HG02884 (cell line): Measurements from ENCODE around the gene PPP1R9A.
"Not testable (repeated sequence)": the region's sequence is repeated elsewhere in the genome, so short reads cannot be mapped to it uniquely, and the experiment has no call there.

Source experiments
- ATAC-seq: cut with Tn5 transposase; IDR thresholded peaks from one replicate; pipeline ENCODE4 v1.9.1; 2021; ENCODE audit warnings: mild to moderate bottlenecking, moderate library complexity; ENCODE audit not compliant: unreplicated experiment

PPP1R9A gene

DNA sequence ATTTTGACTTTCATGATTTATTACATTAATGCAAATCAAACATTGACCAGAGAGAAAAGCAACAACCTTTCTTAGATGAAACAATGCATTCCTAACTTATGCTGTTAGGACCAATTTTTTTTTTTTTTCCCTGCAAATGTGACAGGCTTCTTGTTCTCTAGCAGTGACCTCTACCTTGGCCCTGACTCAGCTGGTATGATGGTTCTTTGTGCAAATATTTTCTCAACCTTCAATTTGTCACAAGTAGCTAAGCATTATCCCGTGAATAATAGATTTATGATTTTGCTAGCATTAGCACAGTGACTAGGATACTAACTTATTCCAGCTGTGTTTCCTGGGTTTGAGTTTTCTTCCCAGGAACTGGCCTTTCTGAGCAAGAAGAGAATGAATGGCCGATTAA is 64.9 kb downstream of the PPP1R9A start:
- no peak for ATAC-seq

DNA sequence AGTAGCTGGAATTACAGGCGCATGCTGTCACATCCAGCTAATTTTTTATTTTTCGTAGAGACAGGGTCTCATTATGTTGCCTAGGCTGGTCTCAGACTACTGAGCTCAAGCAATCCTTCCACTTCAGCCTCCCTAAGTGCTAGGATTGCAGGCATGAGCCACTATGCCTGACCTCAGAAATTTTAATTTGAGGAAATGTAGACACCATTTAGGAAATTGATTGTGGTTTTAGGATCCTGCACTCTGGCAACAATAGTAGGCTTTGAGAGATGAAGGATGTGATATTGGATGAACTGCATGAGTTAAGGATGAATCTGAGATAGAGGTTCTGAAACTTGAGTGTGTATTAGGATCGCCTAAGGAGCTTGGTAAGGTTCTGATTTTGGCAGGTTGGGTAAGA is 66.5 kb downstream of the PPP1R9A start:
- ATAC-seq: no peak

DNA sequence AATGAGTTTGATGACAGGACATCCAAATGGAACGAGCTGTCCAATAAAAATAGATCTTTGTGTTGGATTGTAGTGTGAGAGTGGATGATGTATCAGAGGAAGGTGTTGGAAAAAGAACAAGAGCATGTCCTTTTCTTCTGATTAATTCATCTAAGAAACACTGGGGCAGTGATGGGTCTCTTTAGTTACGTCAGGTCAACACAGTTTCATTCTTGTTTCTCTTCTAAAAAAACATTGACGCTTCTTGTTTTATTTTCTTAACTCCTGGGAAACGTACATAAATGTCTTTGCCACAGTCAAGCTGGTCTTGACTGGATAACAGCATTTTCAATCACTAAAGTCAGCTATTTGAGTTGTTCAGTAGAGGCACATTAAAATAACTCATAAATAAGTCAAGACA is 67.0 kb downstream of the PPP1R9A start:
- ATAC-seq: no peak

DNA sequence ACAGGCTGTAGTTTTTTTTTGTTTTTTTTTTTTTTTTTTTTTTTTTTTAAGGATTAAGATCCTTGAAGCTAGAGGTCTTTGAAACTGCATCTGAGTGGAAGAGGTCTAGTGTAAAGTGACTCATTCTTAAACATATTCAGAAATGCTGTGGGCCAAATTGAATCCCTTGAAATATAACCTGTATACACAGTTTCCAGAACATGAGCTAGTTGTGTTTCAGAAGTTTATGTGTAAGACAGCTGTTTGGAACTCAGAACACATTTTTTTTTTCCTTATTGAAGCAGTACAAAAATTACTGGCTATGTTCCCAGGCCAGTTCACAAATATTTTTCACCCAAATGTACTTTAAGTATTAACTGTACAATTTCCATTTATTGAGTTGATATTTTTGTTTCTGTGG is 67.9 kb downstream of the PPP1R9A start:
- ATAC-seq: no peak

DNA sequence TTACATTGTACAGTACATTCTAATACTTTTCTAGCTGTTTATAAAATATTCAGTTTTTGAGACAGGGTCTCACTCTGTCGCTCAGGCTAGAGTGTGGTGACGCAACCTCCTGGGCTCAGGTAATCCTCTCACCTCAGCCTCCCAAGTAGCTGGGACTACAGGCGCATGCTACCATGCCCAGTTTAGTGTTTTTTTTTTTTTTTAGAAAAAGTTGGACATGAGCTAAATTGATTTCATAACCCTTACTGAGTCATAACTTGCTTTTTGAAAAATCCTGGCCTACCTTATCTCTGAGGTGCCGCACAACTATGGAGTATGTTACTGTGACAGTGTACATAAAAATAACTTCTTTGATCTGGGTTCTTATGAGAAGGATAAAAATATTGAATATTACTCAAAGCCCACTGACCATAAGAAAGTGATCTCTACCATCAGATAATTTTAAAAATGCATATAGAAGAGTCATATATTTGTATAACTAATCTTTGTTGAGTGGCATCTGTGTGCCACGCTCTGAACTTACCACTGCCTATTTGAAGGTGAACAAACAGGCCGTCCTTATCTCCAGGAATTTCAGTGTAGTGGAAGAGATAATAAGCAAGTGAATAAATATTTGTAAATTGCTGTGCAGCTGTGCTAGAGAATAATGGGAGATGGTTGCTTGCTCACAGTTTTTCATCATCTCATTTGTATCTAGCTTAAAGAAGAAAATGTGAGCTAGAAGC is 73.2 kb downstream of the PPP1R9A start:
- ATAC-seq: no peak

DNA sequence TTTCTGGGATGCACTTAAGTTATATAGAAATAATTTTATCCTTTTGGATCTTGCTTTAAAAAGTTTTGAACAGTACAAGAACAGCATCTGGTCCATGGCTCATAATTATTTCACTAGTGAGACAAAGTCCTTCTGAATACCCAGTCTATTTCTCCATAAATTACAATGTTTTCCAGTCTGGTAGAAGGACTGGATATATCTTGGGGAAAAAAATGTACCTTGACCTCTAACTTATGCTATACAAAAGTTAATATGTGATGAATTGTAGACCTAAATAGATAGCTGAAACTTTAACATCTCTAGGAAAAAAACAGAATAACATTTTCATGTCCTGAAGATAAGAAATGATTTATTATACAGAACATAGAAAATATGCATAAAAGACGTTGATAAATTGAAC is 88.5 kb downstream of the PPP1R9A start:
- ATAC-seq: no peak

DNA sequence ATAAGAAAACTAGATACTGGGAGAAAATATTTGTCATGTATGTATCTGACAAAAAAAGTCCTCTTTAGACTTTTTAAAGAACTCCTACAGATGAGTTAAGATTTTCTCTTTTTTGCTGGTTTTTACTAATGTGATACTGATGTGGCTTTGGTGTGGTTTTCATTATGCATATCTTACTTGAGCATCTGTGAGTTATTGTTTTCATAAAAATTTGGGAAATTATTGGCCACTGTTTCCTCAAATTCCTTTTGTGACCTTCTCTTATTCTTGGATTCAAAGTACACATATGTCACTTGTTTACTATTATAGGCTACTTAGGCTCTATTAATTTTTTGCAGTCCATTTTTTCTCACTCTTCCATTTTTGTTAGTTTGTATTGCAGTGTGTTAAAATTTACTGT is 89.0 kb downstream of the PPP1R9A start:
- ATAC-seq: no peak

DNA sequence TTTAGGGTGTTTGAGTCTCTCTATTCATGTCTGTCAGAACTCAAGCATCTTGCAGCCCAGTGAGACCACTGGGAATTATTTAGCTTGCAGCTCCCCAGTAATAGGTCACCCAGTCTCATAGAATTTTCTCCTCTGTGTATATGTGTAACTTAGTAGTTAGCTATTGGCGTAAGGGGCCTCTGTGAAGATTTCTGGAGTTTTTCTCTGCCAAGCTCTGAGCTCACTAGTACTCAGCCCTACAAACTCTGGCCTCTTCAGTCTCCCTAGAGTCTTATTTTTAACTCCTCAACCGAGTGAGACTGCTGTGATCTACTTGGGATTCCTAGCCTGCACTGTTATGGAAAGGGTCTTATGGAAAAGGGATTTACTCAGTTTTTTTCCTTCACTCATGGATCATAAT is 90.2 kb downstream of the PPP1R9A start:
- ATAC-seq: no peak

DNA sequence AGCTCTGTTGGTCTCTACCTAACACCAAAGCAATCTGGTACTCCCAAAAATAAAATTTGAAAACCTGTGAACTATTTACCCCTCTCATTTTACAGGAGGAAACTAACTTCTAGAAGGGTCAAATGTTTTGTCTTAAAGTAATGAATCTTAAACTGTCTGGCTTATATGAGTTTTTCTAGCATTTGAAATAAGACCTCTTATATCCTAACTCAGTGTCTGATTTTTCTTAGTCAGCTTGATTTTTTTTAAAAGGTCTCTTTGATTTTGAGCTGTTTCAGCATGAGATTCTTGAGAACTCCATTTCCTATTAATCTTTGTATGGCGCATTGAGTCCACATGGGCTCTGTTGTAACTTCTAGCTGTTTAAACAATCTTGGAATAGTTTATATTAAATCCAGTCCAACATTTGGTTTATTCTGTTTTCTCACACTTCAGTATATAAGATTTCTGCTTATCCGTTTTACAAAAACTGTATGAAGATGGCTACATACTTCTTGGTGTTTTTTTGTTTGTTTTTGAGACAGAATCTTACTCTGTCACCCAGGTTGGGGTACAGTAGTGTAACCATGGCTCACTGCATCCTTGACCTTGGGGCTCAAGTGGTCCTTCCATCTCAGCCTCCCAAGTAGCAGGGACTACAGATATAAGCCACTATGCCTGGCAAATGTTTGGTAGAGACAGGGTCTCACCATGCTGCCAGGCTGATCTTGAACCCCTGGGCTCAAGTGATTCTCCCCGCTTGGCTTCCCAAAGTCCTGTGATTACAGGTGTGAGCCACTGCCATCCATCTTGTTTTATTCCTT is 91.1 kb downstream of the PPP1R9A start:
- ATAC-seq: no peak

DNA sequence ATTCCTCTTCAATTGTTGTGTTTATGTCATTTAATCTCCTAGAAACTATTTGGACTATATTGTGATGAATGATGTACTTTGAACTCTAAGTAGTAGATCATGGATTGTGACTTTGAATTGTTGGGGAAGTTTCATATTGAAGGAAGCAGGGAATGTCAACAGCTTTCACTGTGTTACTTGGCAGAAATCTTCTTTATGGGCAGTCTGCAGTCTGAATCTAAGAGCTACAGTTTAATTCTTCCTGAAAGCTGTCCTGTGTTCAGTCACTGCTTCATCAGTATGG is 91.6 kb downstream of the PPP1R9A start:
- ATAC-seq: no peak

DNA sequence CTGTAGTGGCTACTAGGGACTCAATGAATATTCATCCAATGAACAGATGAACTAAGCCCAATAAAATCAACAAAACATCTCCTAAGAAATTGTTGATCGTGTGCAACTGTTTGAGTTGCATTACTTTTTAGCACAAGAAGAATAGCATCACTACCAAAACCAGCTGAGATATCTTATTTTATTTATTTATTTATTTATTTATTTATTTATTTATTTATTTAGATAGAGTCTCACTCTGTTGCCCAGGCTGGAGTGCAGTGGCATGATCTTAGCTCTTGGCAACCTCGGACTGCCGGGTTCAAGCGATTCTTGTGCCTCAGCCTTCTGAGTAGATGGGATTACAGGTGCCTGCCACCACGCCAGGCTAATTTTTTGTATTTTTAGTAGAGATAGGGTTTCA is 92.2 kb downstream of the PPP1R9A start:
- ATAC-seq: not testable (repeated sequence)

DNA sequence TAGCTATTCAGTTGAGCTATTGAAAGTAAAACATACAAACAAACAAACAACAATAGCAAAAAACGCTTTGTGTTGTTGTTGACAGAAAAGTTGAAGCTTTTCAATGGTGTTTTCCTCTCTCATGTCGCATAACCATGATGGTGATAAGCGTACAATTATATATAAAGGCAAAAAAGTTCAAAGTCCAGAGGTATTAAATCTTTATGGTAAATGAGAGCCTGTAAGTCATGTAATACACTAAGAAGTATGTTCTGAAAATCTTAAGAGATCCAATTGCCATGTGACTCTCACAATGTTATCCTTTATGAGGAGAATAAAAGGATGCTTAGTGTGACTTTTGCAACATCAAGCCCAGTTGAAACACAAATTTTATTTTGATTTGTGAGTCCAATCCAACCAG is 93.9 kb downstream of the PPP1R9A start:
- no peak for ATAC-seq

DNA sequence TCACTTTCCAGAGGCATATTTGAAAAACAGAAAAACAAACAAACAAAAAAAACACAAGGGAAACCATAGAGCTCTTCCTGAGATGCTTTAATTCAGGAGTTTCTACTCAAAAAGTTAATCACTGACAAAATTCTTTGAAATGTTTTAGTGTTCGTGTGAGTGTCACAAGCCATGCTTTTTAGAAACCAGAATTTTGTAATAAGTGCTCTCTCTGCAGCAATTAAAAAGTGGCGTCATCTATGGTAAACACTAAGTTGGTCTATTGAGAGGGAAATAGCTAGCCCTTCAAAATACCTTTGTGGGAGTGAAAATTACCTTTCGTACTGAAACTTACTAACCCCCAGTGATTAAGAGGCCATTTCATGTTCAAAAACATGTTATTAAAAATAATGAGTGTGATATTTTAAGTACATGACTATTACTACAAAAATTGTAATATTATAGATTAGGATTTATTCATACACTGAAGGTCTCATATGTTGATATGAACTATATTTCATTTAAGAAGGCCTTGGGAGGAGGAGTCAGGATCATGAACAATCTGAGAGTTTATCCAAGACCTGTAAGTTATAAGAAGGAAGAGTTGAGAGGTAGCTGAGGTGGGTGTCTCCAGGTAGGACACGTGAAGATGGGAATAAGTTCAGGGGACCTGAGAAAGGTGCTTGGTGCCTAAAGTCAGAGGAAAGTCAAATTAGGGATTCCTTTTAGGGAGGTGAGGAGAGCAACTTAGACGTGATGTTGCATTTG is 94.6 kb downstream of the PPP1R9A start:
- ATAC-seq: no peak

DNA sequence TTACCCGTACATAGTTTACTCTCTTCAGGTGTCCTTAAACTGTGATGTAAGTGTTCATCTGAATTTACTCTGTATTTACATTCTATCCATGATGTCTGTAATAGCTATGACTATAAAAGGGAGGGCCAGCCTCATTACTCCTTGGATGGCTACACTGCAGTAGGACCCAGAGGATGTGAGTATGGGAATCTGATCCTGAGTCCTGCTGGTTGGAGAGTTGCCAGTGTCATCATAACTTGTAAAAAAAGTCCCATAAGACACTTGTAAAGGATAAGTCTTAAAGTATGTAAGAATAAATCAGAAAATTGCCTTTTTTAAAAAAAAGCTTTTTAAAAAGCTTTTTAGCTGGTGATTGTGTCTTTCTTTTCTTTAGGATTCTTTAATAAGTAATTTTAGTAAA is 95.4 kb downstream of the PPP1R9A start:
- no peak for ATAC-seq

DNA sequence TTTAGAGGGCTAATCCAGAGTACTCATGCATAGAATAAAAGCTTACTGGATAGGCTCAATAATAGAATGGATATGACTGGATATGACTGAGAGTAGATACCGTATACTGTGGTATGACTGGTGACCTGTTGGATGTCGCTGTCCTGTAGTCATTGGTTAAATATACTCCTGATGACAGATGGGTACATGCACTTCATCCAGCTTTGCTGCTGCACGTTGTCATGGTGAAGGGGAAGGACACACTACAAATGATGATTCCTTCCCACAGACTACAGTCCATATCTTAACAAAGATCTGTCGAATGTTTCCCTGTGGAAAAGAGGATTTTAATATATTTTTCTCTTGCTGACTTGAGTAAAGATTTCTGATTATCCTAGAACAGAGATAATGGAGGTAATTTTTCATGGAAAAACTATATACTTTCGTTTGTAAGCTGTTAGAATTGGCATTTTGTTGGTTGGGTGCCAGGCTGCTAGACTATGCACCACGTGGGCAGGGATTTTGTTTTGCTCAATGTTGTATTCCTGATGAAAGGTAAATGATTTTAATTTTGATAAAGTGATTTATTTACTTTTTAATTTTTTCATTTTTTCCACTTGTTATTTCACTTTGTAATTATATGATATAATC is 97.3 kb downstream of the PPP1R9A start:
- no peak for ATAC-seq

DNA sequence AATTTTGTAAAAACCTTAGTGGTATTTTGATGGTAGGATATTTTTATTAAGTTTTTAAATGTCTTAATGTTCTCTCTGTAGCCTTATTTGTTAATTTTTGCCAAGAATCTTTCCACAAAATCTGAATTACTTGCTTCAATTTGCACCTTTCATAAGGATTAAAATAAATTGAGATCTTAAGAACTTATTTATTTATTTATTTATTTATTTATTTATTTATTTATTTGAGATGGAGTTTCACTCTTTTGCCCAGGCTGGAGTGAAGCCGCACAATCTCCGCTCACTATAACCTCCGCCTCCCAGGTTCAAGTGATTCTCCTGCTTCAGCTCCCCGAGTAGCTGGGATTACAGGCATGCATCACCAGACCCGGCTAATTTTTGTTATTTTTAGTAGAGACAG is 98.6 kb downstream of the PPP1R9A start:
- ATAC-seq: no peak

DNA sequence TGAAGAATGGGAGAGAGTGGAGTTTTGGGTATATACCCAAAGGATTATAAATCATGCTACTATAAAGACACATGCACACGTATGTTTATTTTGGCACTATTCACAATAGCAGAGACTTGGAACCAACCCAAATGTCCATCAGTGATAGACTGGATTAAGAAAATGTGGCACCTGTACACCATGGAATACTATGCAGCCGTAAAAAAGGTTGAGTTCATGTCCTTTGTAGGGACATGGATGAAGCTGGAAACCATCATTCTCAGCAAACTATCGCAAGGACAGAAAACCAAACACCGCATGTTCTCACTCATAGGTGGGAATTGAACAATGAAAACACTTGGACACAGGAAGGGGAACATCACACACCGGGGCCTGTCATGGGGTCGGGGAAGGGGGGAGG is 101.4 kb downstream of the PPP1R9A start:
- not testable (repeated sequence) for ATAC-seq

DNA sequence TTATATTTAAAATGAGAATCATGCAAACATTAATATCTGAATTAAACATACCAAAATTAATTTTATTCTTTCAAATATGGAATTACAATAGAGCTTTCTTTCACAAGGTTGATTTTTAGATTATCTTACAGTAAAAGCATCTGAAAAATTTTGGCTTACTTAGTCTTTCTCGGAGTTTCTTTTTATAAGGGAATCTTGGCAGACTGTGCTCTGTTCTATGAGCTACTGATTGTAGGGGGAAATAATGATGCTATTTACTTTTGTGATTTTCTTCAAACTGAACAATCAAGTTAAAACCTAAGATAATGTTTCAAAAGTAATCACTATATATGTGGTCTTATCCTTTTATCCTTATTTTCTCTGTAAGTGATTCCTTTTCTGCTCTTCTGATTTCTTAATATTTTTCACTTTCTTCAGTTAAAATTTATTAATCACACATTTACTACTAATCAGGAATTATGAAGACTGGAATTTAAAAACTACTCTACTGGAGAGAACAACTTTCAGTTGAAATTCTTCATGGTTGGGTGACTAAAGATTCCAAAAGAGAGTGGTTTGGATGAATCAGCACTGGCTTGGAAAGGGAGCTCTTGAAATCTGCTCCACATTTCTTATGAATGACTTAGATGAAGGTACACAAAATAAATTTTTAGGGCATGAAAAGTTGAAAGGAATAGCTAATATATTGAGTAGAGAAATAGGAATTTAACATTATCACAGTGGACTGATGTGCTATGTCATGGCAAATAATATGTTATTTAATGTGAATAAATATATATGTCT is 103.9 kb downstream of the PPP1R9A start:
- ATAC-seq: no peak

DNA sequence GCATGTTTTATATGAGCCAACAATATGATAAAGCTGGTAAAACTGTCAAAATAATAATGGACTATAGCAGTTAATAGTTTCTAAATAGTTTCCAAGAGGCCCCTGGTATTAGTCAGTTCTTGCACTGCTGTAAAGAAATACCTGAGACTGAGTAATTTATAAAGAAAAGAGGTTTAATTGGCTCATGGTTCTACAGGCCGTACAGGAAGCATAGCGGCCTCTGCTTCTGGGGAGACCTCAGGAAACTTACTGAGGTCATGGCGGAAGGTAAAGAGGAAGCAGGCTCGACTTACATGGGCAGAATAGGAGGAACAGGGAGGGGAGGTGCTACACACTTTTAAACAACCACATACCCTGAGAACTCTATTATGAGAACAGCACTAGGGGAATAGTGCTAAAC is 104.6 kb downstream of the PPP1R9A start:
- ATAC-seq: no peak

DNA sequence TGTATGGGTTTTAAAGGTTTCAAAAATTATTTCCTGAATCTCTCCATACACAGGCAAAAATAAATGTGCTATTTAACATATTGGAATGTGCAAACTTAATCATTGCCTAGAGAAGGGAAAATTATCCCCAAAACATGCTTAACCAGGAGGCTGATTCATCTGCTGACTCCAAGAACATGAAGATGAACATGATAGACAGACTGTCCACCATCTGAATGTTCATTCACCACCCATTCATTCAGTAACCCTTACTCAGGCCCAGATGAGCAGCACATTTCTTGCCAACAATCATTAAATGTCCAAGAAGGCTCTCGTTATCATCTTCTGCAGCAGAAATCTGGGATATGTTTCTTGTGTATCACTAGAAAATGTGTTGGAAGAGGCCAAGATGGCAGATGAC is 110.6 kb downstream of the PPP1R9A start:
- ATAC-seq: no peak

DNA sequence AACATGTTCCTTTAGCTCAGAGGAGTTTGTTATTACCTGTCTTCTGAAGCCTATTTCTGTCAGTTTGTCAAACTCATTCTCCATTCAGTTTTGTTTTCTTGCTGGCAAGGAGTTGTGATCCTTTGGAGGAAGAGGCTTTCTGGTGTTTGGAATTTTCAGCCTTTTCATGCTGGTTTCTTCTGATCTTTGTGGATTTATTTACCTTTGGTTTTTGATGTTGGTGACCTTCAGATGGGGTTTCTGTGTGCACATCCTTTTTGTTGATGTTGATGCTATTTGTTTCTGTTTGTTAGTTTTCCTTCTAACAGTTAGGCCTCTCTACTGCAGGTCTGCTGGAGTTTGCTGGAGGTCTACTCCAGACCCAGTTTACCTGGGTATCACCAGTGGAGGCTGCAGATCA is 118.6 kb downstream of the PPP1R9A start:
- no peak for ATAC-seq
